NT2/D1 (cell line): Measurements from ENCODE around the gene SLC27A4.

Experiments used
- SUZ12 ChIP-seq: IDR thresholded peaks from 2 replicates; pipeline ENCODE4 v1.6.1; 2011; ENCODE audit not compliant: insufficient read length, insufficient read depth; ENCODE audit errors: extremely low read depth
- YY1 ChIP-seq: IDR thresholded peaks from 2 replicates; pipeline ENCODE4 v1.6.1; 2011; ENCODE audit not compliant: insufficient read length, insufficient read depth
- ZNF274 ChIP-seq: IDR thresholded peaks from 2 replicates; pipeline ENCODE4 v1.6.1; 2011; ENCODE audit warnings: mild to moderate bottlenecking, low read depth, low read length

DNA sequence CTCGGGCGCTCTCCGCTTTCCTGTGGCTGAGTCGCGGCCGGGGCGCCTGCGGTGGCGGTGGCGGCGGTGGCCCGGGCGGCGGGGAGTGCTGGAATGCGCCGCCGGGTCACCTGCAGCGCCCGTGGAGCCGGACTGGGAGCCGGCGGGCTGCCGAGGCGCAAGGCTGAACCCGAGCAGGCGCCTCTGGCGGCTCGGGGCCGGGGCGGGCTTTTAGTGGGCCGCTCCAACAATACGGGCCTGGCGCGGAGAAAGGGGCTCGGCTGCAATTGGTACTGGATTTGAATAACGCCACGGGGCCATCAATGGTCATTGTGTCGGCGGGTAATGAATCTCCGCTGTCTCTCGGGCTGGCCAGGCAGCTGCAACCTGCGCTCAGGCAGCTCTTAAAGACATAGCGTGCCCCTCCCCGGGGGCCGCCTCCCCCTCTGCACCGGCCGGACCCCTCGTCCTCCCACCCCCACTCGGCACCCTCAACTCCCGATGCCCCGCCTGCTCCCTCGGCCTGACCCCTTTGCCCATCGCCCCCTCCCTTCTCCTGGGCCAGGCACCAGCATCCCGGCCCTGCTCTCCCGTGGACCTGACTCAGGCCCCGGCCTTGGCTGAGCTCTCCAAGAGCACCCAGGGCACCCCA lies 52.9 kb downstream of the SLC27A4 start:
- no peak for TF ChIP-seq ZNF274
- TF ChIP-seq YY1: no peak
- TF ChIP-seq SUZ12: no peak
